ENCODE data around the gene SYT17.

Gene SYT17

GRCh38 chr16:19210280-19210924 lies 42.4 kb downstream of the SYT17 start:
- TF ChIP-seq FOXP2 (optimal IDR thresholded peaks at IDR 0.05; ENCODE audit: borderline replicate concordance, extremely low read depth, extremely low read length, insufficient read depth): no peak

- TF ChIP-seq FOXP2 (optimal IDR thresholded peaks at IDR 0.05; ENCODE audit: borderline replicate concordance, extremely low read depth, extremely low read length, insufficient read depth) (no peak), SIN3A (IDR thresholded peaks at IDR 0.05; ENCODE audit: borderline replicate concordance, insufficient read depth, low read length) (no peak), REST (IDR thresholded peaks at IDR 0.05; ENCODE audit: insufficient read depth in 1 of 2, low read depth in 2 of 2, low read length in 2 of 2) (no peak), TAF1 (IDR thresholded peaks at IDR 0.05; ENCODE audit: borderline replicate concordance, insufficient read depth, low read length) (no peak), POLR2AphosphoS5 (IDR thresholded peaks at IDR 0.05; ENCODE audit: low read depth, low read length) (no peak)
These were observed 42.9 kb downstream of the SYT17 start for GRCh38 chr16:19210968-19211367.

GRCh38 chr16:19212059-19212458 lies 44.0 kb downstream of the SYT17 start:
- TF ChIP-seq POLR2AphosphoS5 (IDR thresholded peaks at IDR 0.05; ENCODE audit: low read depth, low read length): no peak
- TF ChIP-seq TAF1 (IDR thresholded peaks at IDR 0.05; ENCODE audit: borderline replicate concordance, insufficient read depth, low read length): no peak
- TF ChIP-seq REST (IDR thresholded peaks at IDR 0.05; ENCODE audit: insufficient read depth in 1 of 2, low read depth in 2 of 2, low read length in 2 of 2): no peak
- TF ChIP-seq FOXP2 (optimal IDR thresholded peaks at IDR 0.05; ENCODE audit: borderline replicate concordance, extremely low read depth, extremely low read length, insufficient read depth): no peak
- TF ChIP-seq SIN3A (IDR thresholded peaks at IDR 0.05; ENCODE audit: borderline replicate concordance, insufficient read depth, low read length): no peak

- no peak for TF ChIP-seq REST (IDR thresholded peaks at IDR 0.05; ENCODE audit: insufficient read depth in 1 of 2, low read depth in 2 of 2, low read length in 2 of 2)
- TF ChIP-seq TAF1 (IDR thresholded peaks at IDR 0.05; ENCODE audit: borderline replicate concordance, insufficient read depth, low read length): no peak
These were observed 45.8 kb downstream of the SYT17 start for GRCh38 chr16:19213885-19214284.

GRCh38 chr16:19215705-19216104 lies 47.7 kb downstream of the SYT17 start:
- TF ChIP-seq POLR2AphosphoS5 (IDR thresholded peaks at IDR 0.05; ENCODE audit: low read depth, low read length) (no peak), SIN3A (IDR thresholded peaks at IDR 0.05; ENCODE audit: borderline replicate concordance, insufficient read depth, low read length) (no peak), FOXP2 (optimal IDR thresholded peaks at IDR 0.05; ENCODE audit: borderline replicate concordance, extremely low read depth, extremely low read length, insufficient read depth) (no peak), REST (IDR thresholded peaks at IDR 0.05; ENCODE audit: insufficient read depth in 1 of 2, low read depth in 2 of 2, low read length in 2 of 2) (no peak), TAF1 (IDR thresholded peaks at IDR 0.05; ENCODE audit: borderline replicate concordance, insufficient read depth, low read length) (no peak)
